Mammary epithelial cell (primary cell): Measurements from ENCODE around the gene EIF3F.
"Not testable (repeated sequence)": the region's sequence is repeated elsewhere in the genome, so short reads cannot be mapped to it uniquely, and the experiment has no call there.

ENCODE experiments used
- EZH2 ChIP-seq: IDR thresholded peaks from 2 replicates; pipeline ENCODE4 v1.6.1; 2012; ENCODE audit warnings: low read length, inconsistent platforms, borderline replicate concordance
- TF ChIP-seq, protein P1 (sequence below), 2 donors: IDR thresholded peaks in 1 of 2; conservative IDR thresholded peaks in 1 of 2; 2 replicates each; pipeline ENCODE4 v1.5.1; 2011 to 2012; ENCODE audit warnings: inconsistent platforms in 2 of 2, low read length in 2 of 2, mild to moderate bottlenecking in 2 of 2, control low read depth in 1 of 2, low read depth in 1 of 2; ENCODE audit not compliant: insufficient read depth in 1 of 2; ENCODE audit errors: extremely low read depth in 1 of 2

DNA sequence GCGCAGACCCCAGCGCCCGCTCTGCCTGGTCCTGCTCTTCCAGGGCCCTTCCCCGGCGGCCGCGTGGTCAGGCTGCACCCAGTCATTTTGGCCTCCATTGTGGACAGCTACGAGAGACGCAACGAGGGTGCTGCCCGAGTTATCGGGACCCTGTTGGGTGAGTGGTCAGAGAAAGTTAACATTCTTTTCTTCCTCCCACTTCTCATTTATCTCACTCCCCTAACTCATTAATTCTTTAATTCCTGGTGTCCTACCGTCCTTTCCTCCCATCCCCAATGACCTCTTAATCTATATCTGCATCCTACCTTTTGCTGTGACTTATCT is 385 bp downstream of the EIF3F start:
- TF ChIP-seq EZH2: not testable (repeated sequence)
- TF ChIP-seq, protein P1, sequence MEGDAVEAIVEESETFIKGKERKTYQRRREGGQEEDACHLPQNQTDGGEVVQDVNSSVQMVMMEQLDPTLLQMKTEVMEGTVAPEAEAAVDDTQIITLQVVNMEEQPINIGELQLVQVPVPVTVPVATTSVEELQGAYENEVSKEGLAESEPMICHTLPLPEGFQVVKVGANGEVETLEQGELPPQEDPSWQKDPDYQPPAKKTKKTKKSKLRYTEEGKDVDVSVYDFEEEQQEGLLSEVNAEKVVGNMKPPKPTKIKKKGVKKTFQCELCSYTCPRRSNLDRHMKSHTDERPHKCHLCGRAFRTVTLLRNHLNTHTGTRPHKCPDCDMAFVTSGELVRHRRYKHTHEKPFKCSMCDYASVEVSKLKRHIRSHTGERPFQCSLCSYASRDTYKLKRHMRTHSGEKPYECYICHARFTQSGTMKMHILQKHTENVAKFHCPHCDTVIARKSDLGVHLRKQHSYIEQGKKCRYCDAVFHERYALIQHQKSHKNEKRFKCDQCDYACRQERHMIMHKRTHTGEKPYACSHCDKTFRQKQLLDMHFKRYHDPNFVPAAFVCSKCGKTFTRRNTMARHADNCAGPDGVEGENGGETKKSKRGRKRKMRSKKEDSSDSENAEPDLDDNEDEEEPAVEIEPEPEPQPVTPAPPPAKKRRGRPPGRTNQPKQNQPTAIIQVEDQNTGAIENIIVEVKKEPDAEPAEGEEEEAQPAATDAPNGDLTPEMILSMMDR (conservative IDR thresholded peaks at IDR 0.05 in 1 of 2, IDR thresholded peaks at IDR 0.05 in 1 of 2; ENCODE audit: extremely low read depth in 1 of 2, insufficient read depth in 1 of 2, low read depth in 1 of 2, low read length in 2 of 2): not testable (repeated sequence)
